Measurements from ENCODE around the gene LPP. TPM values are rescaled to one million over a fixed set of nuclear protein-coding genes. Genes with fewer than 3 reads are reported as not detected.

Gene LPP
- total RNA-seq, 1 experiment from 2014 or later, result 54.0 TPM

- CTCF ChIA-PET, result no interaction called here
- Histone ChIP-seq H3K4me2 (ENCODE audit: low read length) (no peak overlapping the region), H3K9me3 (ENCODE audit: control insufficient read depth in 1 of 2, insufficient read depth in 1 of 2, low read depth in 1 of 2, low read length in 2 of 2) (no peaks in the 10 kb centered on the region), H2AFZ (ENCODE audit: low read depth, low read length, poor library complexity, severe bottlenecking) (no peak overlapping the region), H3K79me2 (ENCODE audit: insufficient read depth, low read length) (no peaks in the 10 kb centered on the region), H3K27ac (ENCODE audit: low read depth, low read length) (no peak overlapping the region), H3K4me3 (replicated peaks in 1 of 2; ENCODE audit: low read depth in 1 of 2, low read length in 2 of 2) (no peak overlapping the region), H3K27me3 (ENCODE audit: insufficient read depth, low read length) (no peaks in the 10 kb centered on the region), H3K4me1 (ENCODE audit: control insufficient read depth in 1 of 2, insufficient read depth in 2 of 2, low read length in 2 of 2) (no peaks in the 10 kb centered on the region), H3K36me3 (ENCODE audit: control insufficient read depth in 1 of 2, insufficient read depth in 2 of 2, low read length in 2 of 2) (no peaks in the 10 kb centered on the region), H3K9ac (ENCODE audit: low read length) (no peak overlapping the region), H3K9me2 (ENCODE audit: insufficient read depth) (no peaks in the 10 kb centered on the region), H4K20me1 (ENCODE audit: insufficient read depth) (no peaks in the 10 kb centered on the region)
- intact Hi-C loops (cut with micrococcal nuclease), result no loop called here
- BruUV-seq (replicated peaks), result no TSS peak
- ATAC-seq (no peak), DNase-seq (ENCODE audit: low read depth, low spot score) (no peak)
- no peak for TF ChIP-seq ELF1 (IDR thresholded peaks at IDR 0.05; ENCODE audit: borderline replicate concordance, low read depth)
- no peak for TF ChIP-seq EGR1 (IDR thresholded peaks at IDR 0.05; ENCODE audit: low read depth)
- TF ChIP-seq REST (IDR thresholded peaks at IDR 0.05; ENCODE audit: low read depth), result no peak
- no peak for TF ChIP-seq SIN3A (IDR thresholded peaks at IDR 0.05; ENCODE audit: low read depth)
- no peak for TF ChIP-seq POLR2A (IDR thresholded peaks at IDR 0.05; ENCODE audit: borderline replicate concordance, extremely low read depth, insufficient read depth, insufficient read length)
- TF ChIP-seq SRF (IDR thresholded peaks at IDR 0.05; ENCODE audit: low read depth), result no peak
- TF ChIP-seq ZBTB33 (IDR thresholded peaks at IDR 0.05; ENCODE audit: extremely low read depth, insufficient replicate concordance, low read length), result no peak
- TF ChIP-seq EZH2phosphoT487 (IDR thresholded peaks at IDR 0.05; ENCODE audit: borderline replicate concordance), result no peak
- no peak for TF ChIP-seq FOSL1 (IDR thresholded peaks at IDR 0.05; ENCODE audit: low read depth)
- TF ChIP-seq YY1 (IDR thresholded peaks at IDR 0.05; ENCODE audit: extremely low read depth, insufficient replicate concordance, low read depth, low read length), result no peak
- POLR2A ChIA-PET, result no interaction called here
- RAD21 ChIA-PET (ENCODE audit: low non-redundant PET in 1 of 2, low total read pairs in 2 of 2, uncharacterized antibody in 2 of 2, unreplicated experiment in 2 of 2), result no interaction called here
Measured at GRCh38 chr3:188523291-188523690, 369.3 kb downstream of the LPP start.
